Keratinocyte (primary cell): ENCODE measurements around the gene FKBP1B. TPM values are rescaled to one million over a fixed set of nuclear protein-coding genes. Genes with fewer than 3 reads are reported as not detected.

Source experiments
- DNase-seq: peaks from one replicate; pipeline ENCODE4 v3.0.0-alpha.2; 2011; ENCODE audit warnings: low read depth, missing footprints, low spot score
- FAIRE-seq: peaks from 2 replicates; lab custom pipeline; 2011; peaks lifted over from hg19 to GRCh38; lab: Jason Lieb, UNC
- H2AFZ ChIP-seq: 2 replicates; pipeline ENCODE4 v1.6.0; 2012; ENCODE audit warnings: low read length, control low read depth, inconsistent platforms; ENCODE audit not compliant: control insufficient read depth
- H3K27ac ChIP-seq: 2 replicates; pipeline ENCODE4 v1.5.1; 2011; ENCODE audit warnings: low read length; ENCODE audit not compliant: control insufficient read depth, insufficient read depth
- H3K27me3 ChIP-seq: 3 replicates; pipeline ENCODE4 v1.6.0; 2011; ENCODE audit warnings: low read length; ENCODE audit not compliant: control insufficient read depth, insufficient read depth; ENCODE audit errors: extremely low read depth
- H3K36me3 ChIP-seq, 2 experiments: 2 replicates in 1 of 2; 3 replicates in 1 of 2; pipeline ENCODE4 v1.5.1; 2011; ENCODE audit warnings: low read length in 2 of 2, mild to moderate bottlenecking in 1 of 2; ENCODE audit not compliant: control insufficient read depth in 2 of 2, insufficient read depth in 2 of 2; ENCODE audit errors: extremely low read depth in 1 of 2
- H3K4me1 ChIP-seq: 3 replicates; pipeline ENCODE4 v1.5.1; 2011; ENCODE audit warnings: low read length; ENCODE audit not compliant: control insufficient read depth, insufficient read depth; ENCODE audit errors: extremely low read depth
- H3K4me2 ChIP-seq: 3 replicates; pipeline ENCODE4 v1.6.0; 2011; ENCODE audit warnings: low read depth, low read length; ENCODE audit not compliant: control insufficient read depth, insufficient read depth; ENCODE audit errors: extremely low read depth
- H3K4me3 ChIP-seq, 3 experiments: fragments of 200-600 bp in 1 of 3; sonication (generic) in 1 of 3; 2 replicates in 2 of 3; 3 replicates in 1 of 3; pipeline ENCODE4 v1.5.1; 2011 to 2016; ENCODE audit warnings: low read length in 3 of 3, mild to moderate bottlenecking in 3 of 3, control low read depth in 2 of 3, inconsistent platforms in 1 of 3, low read depth in 1 of 3, mixed read lengths in 1 of 3, mixed run types in 1 of 3, moderate library complexity in 1 of 3; ENCODE audit not compliant: control insufficient read depth in 2 of 3, insufficient read depth in 2 of 3; ENCODE audit errors: extremely low read depth in 1 of 3
- H3K79me2 ChIP-seq: 2 replicates; pipeline ENCODE4 v1.6.0; 2012; ENCODE audit warnings: low read length; ENCODE audit not compliant: control insufficient read depth, insufficient read depth
- H3K9ac ChIP-seq: 3 replicates; pipeline ENCODE4 v1.6.0; 2011; ENCODE audit warnings: low read length; ENCODE audit not compliant: control insufficient read depth, insufficient read depth; ENCODE audit errors: extremely low read depth
- H3K9me1 ChIP-seq: 3 replicates; pipeline ENCODE4 v1.6.0; 2011; ENCODE audit warnings: low read length; ENCODE audit not compliant: control insufficient read depth, insufficient read depth; ENCODE audit errors: extremely low read depth
- H3K9me3 ChIP-seq: 2 replicates; pipeline ENCODE4 v1.5.1; 2012; ENCODE audit warnings: low read depth, low read length; ENCODE audit not compliant: control insufficient read depth
- H4K20me1 ChIP-seq: 3 replicates; pipeline ENCODE4 v1.6.0; 2011; ENCODE audit warnings: low read length; ENCODE audit not compliant: control insufficient read depth, insufficient read depth; ENCODE audit errors: extremely low read depth
- CTCF ChIP-seq, 3 experiments: IDR thresholded peaks in 1 of 3; conservative IDR thresholded peaks in 1 of 3; optimal IDR thresholded peaks in 1 of 3; 2 replicates in 2 of 3; 3 replicates in 1 of 3; pipeline versions ENCODE3 to v1.5.1; 2011; ENCODE audit warnings: low read length in 3 of 3, mild to moderate bottlenecking in 3 of 3, moderate library complexity in 2 of 3, control low read depth in 1 of 3, inconsistent platforms in 1 of 3; ENCODE audit not compliant: insufficient read depth in 2 of 3; ENCODE audit errors: extremely low read depth in 1 of 3
- EZH2 ChIP-seq: IDR thresholded peaks from one replicate; pipeline ENCODE4 v1.6.1; 2012; ENCODE audit warnings: inconsistent platforms, mild to moderate bottlenecking, low read length, moderate library complexity
- dilution Hi-C: fragments of 300-500 bp; cut with MboI; formaldehyde crosslinking; loops from one replicate; pipeline ENCODE4 v1.7.0; 2020; ENCODE audit warnings: low sequenced_read_pairs; ENCODE audit not compliant: extremely low pct_ligation_motif_present
- polyA plus RNA-seq, 5 experiments: library from polyadenylated mRNA; depleted of rRNA in 3 of 5; stranded (reverse) in 3 of 5; stranded (forward) in 1 of 5; unstranded in 1 of 5; fragments of >200 nt; gene quantifications; 1 replicate in 1 of 5; 2 replicates in 3 of 5; 3 replicates in 1 of 5; pipeline versions ENCODE4 v1.2.1 to v1.2.3, GENCODE V29; 2011 to 2012; ENCODE audit warnings: missing spikeins in 2 of 5, low read depth in 1 of 5, low replicate concordance in 1 of 5

The FKBP1B gene
- polyA plus RNA-seq, 1 donor (not counting 4 experiments of a cell fraction or from before 2014, with no cell fraction given): 24.5 TPM

- H3K4me1 ChIP-seq: peaks cover 7% of the 10 kb centered on the region
- H4K20me1 ChIP-seq: peaks cover 4% of the 10 kb centered on the region
- FAIRE-seq (peak; percentile 80), DNase-seq (peak; percentile 98)
- H3K4me3 ChIP-seq: peak within 1 kb of the TSS; percentile 67 to 84 (median 82)
- H3K27ac ChIP-seq: peak within 1 kb of the TSS; percentile 93
- no peak for TF ChIP-seq EZH2
- TF ChIP-seq CTCF (optimal IDR thresholded peaks at IDR 0.05 in 1 of 3, IDR thresholded peaks at IDR 0.05 in 1 of 3, conservative IDR thresholded peaks at IDR 0.05 in 1 of 3; ENCODE audit: extremely low read depth in 1 of 3, insufficient read depth in 2 of 3, low read length in 3 of 3): no peak
- H3K9ac ChIP-seq: peak within 1 kb of the TSS; percentile 93
- dilution Hi-C loops: no loop called here
- H3K9me3 ChIP-seq: no peaks in the 10 kb centered on the region
- H3K4me2 ChIP-seq: peak within 1 kb of the TSS; percentile 74
- peaks cover 10% of the 10 kb centered on the region in 2 experiments for H3K36me3 ChIP-seq
- H3K27me3 ChIP-seq: no peaks in the 10 kb centered on the region
- H3K79me2 ChIP-seq: peaks cover 38% of the 10 kb centered on the region
- peak within 1 kb of the TSS; percentile 93 for H2AFZ ChIP-seq
- H3K9me1 ChIP-seq: no peaks in the 10 kb centered on the region
These were observed 26.6 kb downstream of the FKBP1B start, which contains the start of gene SF3B6 for GRCh38 chr2:24075915-24076848. TSS of gene SF3B6 (minus strand) at chr2:24076326. CDS start at chr2:24076229, 97 bp downstream.

GRCh38 chr2:24076849-24077534, 27.5 kb downstream of the FKBP1B start:
- Histone ChIP-seq H3K9ac (peak overlapping the region; percentile 91), H3K27ac (peak overlapping the region; percentile 93), H2AFZ (peak overlapping the region; percentile 64), H3K4me1 (peaks cover 9% of the 10 kb centered on the region), H3K9me1 (no peaks in the 10 kb centered on the region), H3K79me2 (peaks cover 33% of the 10 kb centered on the region), H3K4me2 (peak overlapping the region; percentile 74), H3K4me3 (peak overlapping the region; percentile 53 to 84 (median 82)), H3K9me3 (no peaks in the 10 kb centered on the region), H3K27me3 (no peaks in the 10 kb centered on the region), H4K20me1 (no peaks in the 10 kb centered on the region), H3K36me3 (peaks cover 9 to 15% of the 10 kb centered on the region in 2 experiments)
- dilution Hi-C loops: no loop called here
- no peak for TF ChIP-seq EZH2
- TF ChIP-seq CTCF (optimal IDR thresholded peaks at IDR 0.05 in 1 of 3, IDR thresholded peaks at IDR 0.05 in 1 of 3, conservative IDR thresholded peaks at IDR 0.05 in 1 of 3; ENCODE audit: extremely low read depth in 1 of 3, insufficient read depth in 2 of 3, low read length in 3 of 3): no peak
- FAIRE-seq (no peak), DNase-seq (no peak)
